CD4-positive, alpha-beta T cell treated with Interleukin-17A for 1 hour (primary cell): ENCODE measurements around the gene UMOD.
"Not testable (repeated sequence)": the region's sequence is repeated elsewhere in the genome, so short reads cannot be mapped to it uniquely, and the experiment has no call there.

ENCODE experiments used
- DNase-seq: peaks from one replicate; pipeline ENCODE4 v3.0.0-alpha.2; 2020

Gene UMOD

GRCh38 chr16:20359997-20360396, 7.5 kb upstream of the UMOD start:
- DNase-seq = no peak

- no peak for DNase-seq
Observed at GRCh38 chr16:20355114-20355782, 2.7 kb upstream of the UMOD start.

GRCh38 chr16:20353379-20353778, 864 bp upstream of the UMOD start:
- DNase-seq = no peak

GRCh38 chr16:20349615-20350014, 2.9 kb downstream of the UMOD start:
- no peak for DNase-seq

GRCh38 chr16:20348365-20349185, 3.9 kb downstream of the UMOD start:
- DNase-seq = no peak

- no peak for DNase-seq
Observed at GRCh38 chr16:20347666-20348364, 4.7 kb downstream of the UMOD start.

- no peak for DNase-seq
Observed at GRCh38 chr16:20344611-20345010, 7.9 kb downstream of the UMOD start.

GRCh38 chr16:20339744-20340143, 12.8 kb downstream of the UMOD start:
- DNase-seq = no peak

GRCh38 chr16:20336955-20337354, 15.6 kb downstream of the UMOD start:
- no peak for DNase-seq

GRCh38 chr16:20334396-20334795, 18.1 kb downstream of the UMOD start:
- DNase-seq = no peak

- no peak for DNase-seq
Observed at GRCh38 chr16:20333120-20333519, 19.4 kb downstream of the UMOD start.

GRCh38 chr16:20332411-20332810, 20.1 kb downstream of the UMOD start:
- DNase-seq = no peak

- no peak for DNase-seq
Observed at GRCh38 chr16:20331635-20332034, 20.9 kb downstream of the UMOD start.

GRCh38 chr16:20329392-20330138, 22.9 kb downstream of the UMOD start:
- DNase-seq = no peak

GRCh38 chr16:20327444-20328041, 25.0 kb downstream of the UMOD start, which contains the start of gene GP2:
TSS of gene GP2 (minus strand) at chr16:20327513. CDS start at chr16:20326431, 1,082 bp downstream.
- DNase-seq = no peak

GRCh38 chr16:20326321-20326720, 26.2 kb downstream of the UMOD start:
- DNase-seq = no peak

GRCh38 chr16:20325005-20325404, 27.5 kb downstream of the UMOD start:
- no peak for DNase-seq

GRCh38 chr16:20323591-20324117, 28.9 kb downstream of the UMOD start:
- no peak for DNase-seq

- DNase-seq = no peak
Observed at GRCh38 chr16:20322696-20323095, 29.8 kb downstream of the UMOD start.

GRCh38 chr16:20321671-20322070, 30.8 kb downstream of the UMOD start:
- no peak for DNase-seq

- DNase-seq = not testable (repeated sequence)
Observed at GRCh38 chr16:20321051-20321450, 31.5 kb downstream of the UMOD start.

- no peak for DNase-seq
Observed at GRCh38 chr16:20320592-20320991, 31.9 kb downstream of the UMOD start.
